ENCODE results near the gene OR5K4.
"Not testable (repeated sequence)": the region's sequence is repeated elsewhere in the genome, so short reads cannot be mapped to it uniquely, and the experiment has no call there.

The OR5K4 gene

DNA sequence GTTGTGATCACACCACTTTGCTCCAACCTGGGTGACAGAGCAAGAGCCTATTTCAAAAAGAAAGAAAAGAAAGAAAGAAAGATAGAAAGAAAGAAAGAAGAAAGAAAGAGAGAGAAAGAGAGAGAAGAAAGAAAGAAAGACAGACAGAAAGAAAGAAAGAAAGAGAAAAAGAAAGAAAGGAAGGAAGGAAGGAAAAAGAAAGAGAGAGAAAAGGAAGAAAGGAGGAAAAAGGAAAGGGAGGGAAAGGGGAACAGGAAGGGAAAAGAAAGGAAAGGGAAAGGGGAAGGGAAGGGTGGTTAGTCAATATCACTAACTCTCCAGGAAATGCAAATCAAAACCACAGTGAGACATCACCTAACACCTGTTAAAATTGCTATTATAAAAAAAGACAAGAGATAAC is 18.2 kb downstream of the OR5K4 start:
- DNase-seq: no peak

- no peak for DNase-seq
These were observed 18.8 kb downstream of the OR5K4 start for GRCh38 chr3:98372445-98372844.

DNA sequence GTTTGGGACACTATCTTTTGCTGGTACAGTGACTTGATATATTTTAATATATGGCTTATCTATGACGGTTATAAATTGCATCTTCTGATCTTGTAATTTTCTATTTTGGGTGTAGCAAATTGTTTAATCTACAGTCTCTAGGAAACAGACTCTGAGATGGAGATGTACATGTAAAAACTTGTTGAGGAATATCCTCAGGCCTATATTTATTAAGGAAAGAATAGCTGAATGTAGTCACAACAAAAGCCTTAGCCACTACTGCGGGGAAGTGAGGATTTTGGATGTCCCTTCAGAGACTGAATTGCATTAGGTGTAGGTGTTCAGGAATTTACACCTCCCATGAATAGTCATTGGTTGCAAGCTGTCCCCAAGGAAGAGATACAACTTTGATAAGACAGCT is 23.0 kb downstream of the OR5K4 start:
- no peak for DNase-seq

- DNase-seq: no peak
These were observed 34.5 kb downstream of the OR5K4 start for GRCh38 chr3:98388147-98388546.

DNA sequence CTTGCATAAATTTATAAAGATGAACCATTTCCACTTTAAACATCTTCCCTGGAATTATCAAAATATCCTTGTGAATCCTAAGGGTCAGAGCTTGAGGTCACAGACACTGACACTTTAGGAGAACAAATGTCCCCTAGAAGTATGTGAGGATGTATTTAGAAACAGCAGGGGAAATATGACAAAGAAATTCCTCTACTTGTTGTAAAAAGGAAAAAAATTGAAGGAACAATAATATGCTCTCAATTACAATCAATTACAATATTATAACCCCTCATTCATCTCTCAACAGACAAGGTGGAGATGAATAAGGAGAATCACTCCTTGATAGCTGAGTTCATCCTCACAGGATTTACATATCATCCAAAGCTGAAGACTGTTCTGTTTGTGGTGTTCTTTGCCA is 36.7 kb downstream of the OR5K4 start, which contains the start of gene OR5K3:
OR5K3 (plus strand) TSS at position 301 of the 400 bp plus-strand sequence; CDS start at position 301, 0 bp downstream.
- DNase-seq: no peak

GRCh38 chr3:98395101-98395500 is 41.4 kb downstream of the OR5K4 start:
- DNase-seq: no peak

- DNase-seq: not testable (repeated sequence)
These were observed 42.8 kb downstream of the OR5K4 start for GRCh38 chr3:98396482-98396881.

DNA sequence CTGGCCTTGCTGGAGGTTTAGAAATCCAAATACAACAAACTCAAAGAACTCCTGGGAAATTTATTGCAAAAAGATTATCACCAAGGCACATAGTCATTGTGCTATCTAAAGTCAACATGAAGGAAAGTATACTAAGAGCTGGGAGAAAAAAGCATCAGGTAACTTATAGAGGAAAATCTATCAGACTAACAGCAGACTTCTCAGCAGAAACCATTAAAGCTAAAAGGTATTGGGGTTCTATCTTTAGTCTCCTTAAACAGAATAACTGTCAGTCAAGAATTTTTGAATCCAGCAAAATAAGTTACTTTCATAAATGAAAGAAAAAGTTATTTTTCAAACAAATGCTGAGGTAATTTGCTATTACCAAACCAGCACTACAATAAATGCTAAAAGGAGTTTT is 44.9 kb downstream of the OR5K4 start:
- DNase-seq: no peak

GRCh38 chr3:98402507-98402906 is 48.9 kb downstream of the OR5K4 start:
- DNase-seq: no peak

DNA sequence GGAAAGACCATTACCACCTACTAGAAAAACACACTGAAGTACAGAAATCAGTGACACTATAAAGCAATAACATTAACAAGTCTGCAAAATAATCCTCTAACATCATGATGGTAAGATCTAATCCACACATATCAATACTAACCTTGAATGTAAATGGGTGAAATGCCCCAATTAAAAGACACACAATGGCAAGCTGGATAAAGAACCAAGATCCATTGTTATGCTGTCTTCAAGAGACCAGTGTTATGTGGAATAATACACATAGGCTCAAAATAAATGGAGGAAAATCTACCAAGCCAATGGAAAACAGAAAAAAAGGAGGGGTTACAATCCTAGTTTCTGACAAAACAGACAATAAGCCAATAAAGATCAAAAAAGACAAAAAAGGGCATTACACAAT is 50.4 kb downstream of the OR5K4 start:
- DNase-seq: no peak
